PFSK-1 (cell line): Measurements from ENCODE around the gene PPM1A.

Source experiments
- POLR2AphosphoS5 ChIP-seq: IDR thresholded peaks from 2 replicates; pipeline ENCODE4 v1.6.1; 2012; ENCODE audit warnings: low read depth, mild to moderate bottlenecking, control low read depth, low read length, moderate library complexity
- SIN3A ChIP-seq: IDR thresholded peaks from 2 replicates; pipeline ENCODE4 v1.6.1; 2012; ENCODE audit warnings: mild to moderate bottlenecking, low read length, moderate library complexity, borderline replicate concordance; ENCODE audit not compliant: insufficient read depth
- TAF1 ChIP-seq: IDR thresholded peaks from 2 replicates; pipeline ENCODE4 v1.6.1; 2012; ENCODE audit warnings: low read length, control low read depth, borderline replicate concordance; ENCODE audit not compliant: insufficient read depth
- TF ChIP-seq, protein P1 (sequence below), 2 experiments: IDR thresholded peaks; 2 replicates each; pipeline versions ENCODE4 v1.6.1 to v1.8.0; 2011 to 2012; ENCODE audit warnings: low read depth in 2 of 2, low read length in 2 of 2, control low read depth in 1 of 2, inconsistent platforms in 1 of 2, mild to moderate bottlenecking in 1 of 2, moderate library complexity in 1 of 2; ENCODE audit not compliant: insufficient read depth in 1 of 2

DNA sequence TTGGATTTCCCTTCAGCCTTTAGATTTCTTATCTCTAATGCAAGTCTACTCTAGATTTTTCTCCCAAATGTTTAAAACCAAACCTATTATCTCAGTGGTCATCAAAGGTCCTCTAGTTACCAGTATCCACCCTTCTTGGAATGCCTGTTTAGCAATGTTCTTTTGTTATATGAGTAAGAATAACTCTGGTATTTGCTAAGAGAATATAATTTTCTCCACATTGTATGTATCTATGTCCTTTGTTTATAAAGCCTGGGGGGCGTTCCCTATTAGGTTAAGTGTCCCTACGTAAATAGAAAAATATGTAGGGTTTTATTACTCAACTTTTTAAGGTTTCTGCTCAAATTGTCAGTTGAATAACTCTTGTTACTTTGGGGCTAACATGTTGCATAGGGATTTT lies 27.3 kb downstream of the PPM1A start:
- TF ChIP-seq TAF1 (no peak), POLR2AphosphoS5 (no peak), SIN3A (no peak)
- TF ChIP-seq, protein P1, sequence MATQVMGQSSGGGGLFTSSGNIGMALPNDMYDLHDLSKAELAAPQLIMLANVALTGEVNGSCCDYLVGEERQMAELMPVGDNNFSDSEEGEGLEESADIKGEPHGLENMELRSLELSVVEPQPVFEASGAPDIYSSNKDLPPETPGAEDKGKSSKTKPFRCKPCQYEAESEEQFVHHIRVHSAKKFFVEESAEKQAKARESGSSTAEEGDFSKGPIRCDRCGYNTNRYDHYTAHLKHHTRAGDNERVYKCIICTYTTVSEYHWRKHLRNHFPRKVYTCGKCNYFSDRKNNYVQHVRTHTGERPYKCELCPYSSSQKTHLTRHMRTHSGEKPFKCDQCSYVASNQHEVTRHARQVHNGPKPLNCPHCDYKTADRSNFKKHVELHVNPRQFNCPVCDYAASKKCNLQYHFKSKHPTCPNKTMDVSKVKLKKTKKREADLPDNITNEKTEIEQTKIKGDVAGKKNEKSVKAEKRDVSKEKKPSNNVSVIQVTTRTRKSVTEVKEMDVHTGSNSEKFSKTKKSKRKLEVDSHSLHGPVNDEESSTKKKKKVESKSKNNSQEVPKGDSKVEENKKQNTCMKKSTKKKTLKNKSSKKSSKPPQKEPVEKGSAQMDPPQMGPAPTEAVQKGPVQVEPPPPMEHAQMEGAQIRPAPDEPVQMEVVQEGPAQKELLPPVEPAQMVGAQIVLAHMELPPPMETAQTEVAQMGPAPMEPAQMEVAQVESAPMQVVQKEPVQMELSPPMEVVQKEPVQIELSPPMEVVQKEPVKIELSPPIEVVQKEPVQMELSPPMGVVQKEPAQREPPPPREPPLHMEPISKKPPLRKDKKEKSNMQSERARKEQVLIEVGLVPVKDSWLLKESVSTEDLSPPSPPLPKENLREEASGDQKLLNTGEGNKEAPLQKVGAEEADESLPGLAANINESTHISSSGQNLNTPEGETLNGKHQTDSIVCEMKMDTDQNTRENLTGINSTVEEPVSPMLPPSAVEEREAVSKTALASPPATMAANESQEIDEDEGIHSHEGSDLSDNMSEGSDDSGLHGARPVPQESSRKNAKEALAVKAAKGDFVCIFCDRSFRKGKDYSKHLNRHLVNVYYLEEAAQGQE (IDR thresholded peaks at IDR 0.05; ENCODE audit: insufficient read depth in 1 of 2, low read depth in 2 of 2, low read length in 2 of 2): no peak
